Testis (tissue), 2 donors: Measurements from ENCODE around the gene FAM81A.

Experiments
- CTCF ChIP-seq, 3 experiments: fragments of 450-650 bp in 2 of 3; fragments of 200-600 bp in 1 of 3; sonication (generic) in 1 of 3; IDR thresholded peaks; one replicate each; pipeline ENCODE4 v1.5.1; 2016 to 2019; ENCODE audit warnings: antibody characterized with exemption in 3 of 3, mild to moderate bottlenecking in 2 of 3, moderate library complexity in 1 of 3
- POLR2A ChIP-seq: fragments of 450-650 bp; IDR thresholded peaks from one replicate; pipeline ENCODE4 v1.6.1; 2017; ENCODE audit warnings: antibody characterized with exemption, mild to moderate bottlenecking, moderate library complexity

DNA sequence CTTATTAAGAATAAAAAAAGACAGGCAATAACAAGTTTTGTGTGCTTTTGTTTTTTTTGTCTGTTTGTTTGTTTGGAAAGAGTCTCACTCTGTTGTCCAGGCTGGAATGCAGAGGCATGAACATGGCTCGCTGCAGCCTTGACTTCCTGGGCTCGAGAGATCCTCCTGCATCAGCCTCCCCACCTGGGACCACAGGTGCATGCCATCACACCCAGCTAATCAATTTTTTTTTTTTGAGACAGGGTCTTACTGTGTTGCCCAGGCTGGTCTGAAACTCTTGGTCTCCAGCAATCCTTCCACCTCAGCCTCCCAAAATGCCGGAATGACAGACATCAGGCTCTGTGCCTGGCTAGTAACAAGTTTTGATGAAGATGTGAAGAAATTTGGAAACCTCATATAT lies 100.5 kb downstream of the FAM81A start:
- TF ChIP-seq CTCF (IDR thresholded peaks at IDR 0.05): no peak
- no peak for TF ChIP-seq POLR2A
